ENCODE measurements around the gene GGPS1. TPM values are rescaled to one million over a fixed set of nuclear protein-coding genes. Genes with fewer than 3 reads are reported as not detected.

GGPS1 gene
- total and polyA plus RNA-seq, 8 donors = 30.5 to 51.5 (median 46.6) TPM

- Histone ChIP-seq H3K27me3 (no peaks in the 10 kb centered on the region), H3K4me3 (no peak overlapping the region), H3K36me3 (no peaks in the 10 kb centered on the region), H3K4me1 (no peaks in the 10 kb centered on the region), H3K27ac (no peak overlapping the region), H3K9me3 (peaks cover 0 to 7% of the 10 kb centered on the region in 2 donors)
- ATAC-seq (no peak), DNase-seq (no peak)
- TF ChIP-seq, protein P1, sequence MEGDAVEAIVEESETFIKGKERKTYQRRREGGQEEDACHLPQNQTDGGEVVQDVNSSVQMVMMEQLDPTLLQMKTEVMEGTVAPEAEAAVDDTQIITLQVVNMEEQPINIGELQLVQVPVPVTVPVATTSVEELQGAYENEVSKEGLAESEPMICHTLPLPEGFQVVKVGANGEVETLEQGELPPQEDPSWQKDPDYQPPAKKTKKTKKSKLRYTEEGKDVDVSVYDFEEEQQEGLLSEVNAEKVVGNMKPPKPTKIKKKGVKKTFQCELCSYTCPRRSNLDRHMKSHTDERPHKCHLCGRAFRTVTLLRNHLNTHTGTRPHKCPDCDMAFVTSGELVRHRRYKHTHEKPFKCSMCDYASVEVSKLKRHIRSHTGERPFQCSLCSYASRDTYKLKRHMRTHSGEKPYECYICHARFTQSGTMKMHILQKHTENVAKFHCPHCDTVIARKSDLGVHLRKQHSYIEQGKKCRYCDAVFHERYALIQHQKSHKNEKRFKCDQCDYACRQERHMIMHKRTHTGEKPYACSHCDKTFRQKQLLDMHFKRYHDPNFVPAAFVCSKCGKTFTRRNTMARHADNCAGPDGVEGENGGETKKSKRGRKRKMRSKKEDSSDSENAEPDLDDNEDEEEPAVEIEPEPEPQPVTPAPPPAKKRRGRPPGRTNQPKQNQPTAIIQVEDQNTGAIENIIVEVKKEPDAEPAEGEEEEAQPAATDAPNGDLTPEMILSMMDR (IDR thresholded peaks at IDR 0.05) = no peak
- intact Hi-C loops (cut with DNase I) = no loop called here
These were observed 63.5 kb downstream of the GGPS1 start for GRCh38 chr1:235391874-235392273.

Other genes starting within 250 kb of the GGPS1 start
- 10 to 100 TPM; 71.6 to 89.4 TPM for gene TOMM20, start 199.7 kb upstream of the GGPS1 start, total RNA-seq
- 100 to 1,000 TPM; 177 to 197 (median 192) TPM for gene TOMM20, start 199.7 kb upstream of the GGPS1 start, polyA plus RNA-seq (ENCODE audit: insufficient read length in 6 of 6)
- 10 to 100 TPM; 52.2 to 57.5 TPM for gene RBM34, start 167.3 kb upstream of the GGPS1 start, total RNA-seq
- 10 to 100 TPM; 64.6 to 77.2 (median 70.3) TPM for gene RBM34, start 167.3 kb upstream of the GGPS1 start, polyA plus RNA-seq (ENCODE audit: insufficient read length in 6 of 6)
- gene ARID4B, start 391 bp upstream of the GGPS1 start, total RNA-seq = 10 to 100 TPM; 29.0 to 39.2 TPM
- gene ARID4B, start 391 bp upstream of the GGPS1 start, polyA plus RNA-seq (ENCODE audit: insufficient read length in 6 of 6) = 10 to 100 TPM; 45.8 to 57.9 (median 52.4) TPM
- 10 to 100 TPM; 19.6 to 26.8 TPM for gene TBCE, start 38.9 kb downstream of the GGPS1 start, total RNA-seq
- gene TBCE, start 38.9 kb downstream of the GGPS1 start, polyA plus RNA-seq (ENCODE audit: insufficient read length in 6 of 6) = 10 to 100 TPM; 48.2 to 65.8 (median 53.8) TPM
- gene B3GALNT2, start 175.9 kb downstream of the GGPS1 start, total RNA-seq = 10 to 100 TPM; 18.1 to 22.9 TPM
- 10 to 100 TPM; 23.3 to 31.1 (median 26.9) TPM for gene B3GALNT2, start 175.9 kb downstream of the GGPS1 start, polyA plus RNA-seq (ENCODE audit: insufficient read length in 6 of 6)